Hepatocyte (in vitro differentiated cells): ENCODE measurements around the gene CDK18. TPM values are rescaled to one million over a fixed set of nuclear protein-coding genes. Genes with fewer than 3 reads are reported as not detected.

Source experiments
- DNase-seq: peaks from one replicate; pipeline ENCODE4 v3.0.0-alpha.2; 2016; ENCODE audit warnings: low spot score
- H2AFZ ChIP-seq: fragments of 200-600 bp; sonication (generic); 2 replicates; pipeline ENCODE4 v1.6.0; 2016; ENCODE audit warnings: antibody characterized with exemption, mild to moderate bottlenecking
- H3K27ac ChIP-seq: fragments of 200-600 bp; sonication (generic); 2 replicates; pipeline ENCODE4 v1.5.1; 2016; ENCODE audit warnings: mild to moderate bottlenecking
- H3K27me3 ChIP-seq: fragments of 200-600 bp; sonication (generic); 2 replicates; pipeline ENCODE4 v1.6.1; 2016
- H3K36me3 ChIP-seq: fragments of 200-600 bp; sonication (generic); replicated peaks from 2 replicates; pipeline ENCODE4 v1.5.1; 2016; ENCODE audit warnings: low read depth; ENCODE audit not compliant: insufficient read depth
- H3K4me1 ChIP-seq: fragments of 200-600 bp; sonication (generic); 2 replicates; pipeline ENCODE4 v1.5.1; 2016; ENCODE audit warnings: mild to moderate bottlenecking, moderate library complexity; ENCODE audit not compliant: insufficient read depth
- H3K4me2 ChIP-seq: fragments of 200-600 bp; sonication (generic); 2 replicates; pipeline ENCODE4 v1.6.0; 2016
- H3K4me3 ChIP-seq: fragments of 200-600 bp; sonication (generic); 2 replicates; pipeline ENCODE4 v1.5.1; 2016; ENCODE audit warnings: mild to moderate bottlenecking
- H3K79me2 ChIP-seq: fragments of 200-600 bp; sonication (generic); 2 replicates; pipeline ENCODE4 v1.6.0; 2017; ENCODE audit warnings: mild to moderate bottlenecking
- H3K9me2 ChIP-seq: fragments of 200-600 bp; sonication (generic); replicated peaks from 2 replicates; pipeline ENCODE4 v1.6.0; 2017; ENCODE audit warnings: mild to moderate bottlenecking; ENCODE audit not compliant: insufficient read depth
- H3K9me3 ChIP-seq: fragments of 200-600 bp; sonication (generic); 2 replicates; pipeline ENCODE4 v1.5.1; 2016; ENCODE audit warnings: low read depth, mild to moderate bottlenecking
- H4K20me1 ChIP-seq: fragments of 200-600 bp; sonication (generic); 2 replicates; pipeline ENCODE4 v1.6.0; 2016; ENCODE audit warnings: mild to moderate bottlenecking; ENCODE audit not compliant: insufficient read depth, poor library complexity, severe bottlenecking
- EZH2 ChIP-seq: fragments of 200-600 bp; sonication (generic); IDR thresholded peaks from 2 replicates; pipeline ENCODE4 v1.6.1; 2016; ENCODE audit warnings: antibody characterized with exemption, mild to moderate bottlenecking, borderline replicate concordance
- EZH2phosphoT487 ChIP-seq: fragments of 200-600 bp; sonication (generic); IDR thresholded peaks from one replicate; pipeline ENCODE4 v1.6.1; 2018; ENCODE audit warnings: antibody characterized with exemption, mild to moderate bottlenecking, low read depth, moderate library complexity; ENCODE audit not compliant: unreplicated experiment, severe bottlenecking
- WGBS: methylation state at CpG from one replicate; pipeline ENCODE4 v1.1.6; 2016; ENCODE audit warnings: low lambda C conversion rate; ENCODE audit errors: missing lambda C conversion rate; 5-methylcytosine and 5-hydroxymethylcytosine counted together
- polyA plus RNA-seq: library from polyadenylated mRNA; unstranded; fragments of >200 nt; fragmentation: Nextera tagmentation; extraction: Ambion mirVana; gene quantifications from 2 replicates; pipeline ENCODE4 v1.2.1, GENCODE V29; 2016
- total RNA-seq: library from RNA; depleted of rRNA; stranded (reverse); fragments of >200 nt; gene quantifications from 2 replicates; pipeline ENCODE4 v1.2.3, GENCODE V29; 2014
- TF ChIP-seq, protein P1 (sequence below): fragments of 200-600 bp; sonication (generic); IDR thresholded peaks from 2 replicates; pipeline ENCODE4 v1.5.1; 2016; ENCODE audit warnings: antibody characterized with exemption, mild to moderate bottlenecking; ENCODE audit not compliant: poor library complexity

Gene CDK18
- total and polyA plus RNA-seq, 2 experiments from 2014 or later: 8.0 to 16.7 TPM

DNA sequence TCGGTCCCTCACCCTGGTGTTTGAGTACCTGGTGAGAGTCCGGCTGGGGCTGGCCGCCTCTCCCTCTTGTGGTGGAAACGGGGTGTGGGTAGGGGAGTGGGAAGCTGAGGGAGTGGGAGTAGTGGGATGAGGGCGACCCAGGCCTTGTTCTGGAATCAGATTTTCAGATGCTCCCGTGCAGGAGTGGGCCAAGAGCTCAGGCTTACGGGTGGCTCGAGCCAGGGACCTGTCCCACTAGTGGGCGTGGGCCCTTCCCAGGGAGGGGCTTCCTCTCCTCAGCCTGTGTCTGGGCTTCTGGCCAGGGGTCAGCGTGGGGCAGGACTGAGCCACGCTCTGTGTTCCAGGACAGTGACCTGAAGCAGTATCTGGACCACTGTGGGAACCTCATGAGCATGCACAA lies 22.0 kb downstream of the CDK18 start:
- no peaks in the 10 kb centered on the region for H3K4me1 ChIP-seq
- H3K4me2 ChIP-seq: no peak overlapping the region
- 86% methylated on average over 11 of the region's 11 CpGs for WGBS
- DNase-seq: no peak
- H3K36me3 ChIP-seq: no peaks in the 10 kb centered on the region
- no peaks in the 10 kb centered on the region for H3K27me3 ChIP-seq
- H3K27ac ChIP-seq: no peak overlapping the region
- H3K9me3 ChIP-seq: no peaks in the 10 kb centered on the region
- H3K9me2 ChIP-seq: no peaks in the 10 kb centered on the region
- H3K4me3 ChIP-seq: no peak overlapping the region
- no peak overlapping the region for H2AFZ ChIP-seq
- TF ChIP-seq EZH2: no peak
- no peak for TF ChIP-seq EZH2phosphoT487
- TF ChIP-seq, protein P1, sequence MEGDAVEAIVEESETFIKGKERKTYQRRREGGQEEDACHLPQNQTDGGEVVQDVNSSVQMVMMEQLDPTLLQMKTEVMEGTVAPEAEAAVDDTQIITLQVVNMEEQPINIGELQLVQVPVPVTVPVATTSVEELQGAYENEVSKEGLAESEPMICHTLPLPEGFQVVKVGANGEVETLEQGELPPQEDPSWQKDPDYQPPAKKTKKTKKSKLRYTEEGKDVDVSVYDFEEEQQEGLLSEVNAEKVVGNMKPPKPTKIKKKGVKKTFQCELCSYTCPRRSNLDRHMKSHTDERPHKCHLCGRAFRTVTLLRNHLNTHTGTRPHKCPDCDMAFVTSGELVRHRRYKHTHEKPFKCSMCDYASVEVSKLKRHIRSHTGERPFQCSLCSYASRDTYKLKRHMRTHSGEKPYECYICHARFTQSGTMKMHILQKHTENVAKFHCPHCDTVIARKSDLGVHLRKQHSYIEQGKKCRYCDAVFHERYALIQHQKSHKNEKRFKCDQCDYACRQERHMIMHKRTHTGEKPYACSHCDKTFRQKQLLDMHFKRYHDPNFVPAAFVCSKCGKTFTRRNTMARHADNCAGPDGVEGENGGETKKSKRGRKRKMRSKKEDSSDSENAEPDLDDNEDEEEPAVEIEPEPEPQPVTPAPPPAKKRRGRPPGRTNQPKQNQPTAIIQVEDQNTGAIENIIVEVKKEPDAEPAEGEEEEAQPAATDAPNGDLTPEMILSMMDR: no peak
- H4K20me1 ChIP-seq: no peaks in the 10 kb centered on the region
- no peaks in the 10 kb centered on the region for H3K79me2 ChIP-seq

DNA sequence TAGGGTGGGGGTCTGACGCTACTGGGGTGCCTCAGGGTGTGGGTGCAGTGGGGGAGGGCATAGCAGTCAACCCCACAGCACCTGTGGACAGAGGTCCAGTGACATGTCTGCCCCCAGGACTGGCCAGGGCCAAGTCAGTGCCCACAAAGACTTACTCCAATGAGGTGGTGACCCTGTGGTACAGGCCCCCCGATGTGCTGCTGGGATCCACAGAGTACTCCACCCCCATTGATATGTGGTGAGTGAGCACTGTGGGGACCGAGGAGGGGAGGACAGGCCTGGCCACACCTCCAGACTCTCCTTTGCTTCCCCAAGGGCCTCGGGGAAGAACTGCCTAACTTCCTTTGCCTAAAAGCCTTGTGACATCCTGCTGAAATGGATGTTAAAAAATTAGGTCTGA lies 23.5 kb downstream of the CDK18 start:
- DNase-seq: no peak
- 65% methylated on average over 4 of the region's 4 CpGs for WGBS
- Histone ChIP-seq H3K27ac (no peak overlapping the region), H3K9me2 (no peaks in the 10 kb centered on the region), H3K4me2 (no peak overlapping the region), H3K79me2 (no peaks in the 10 kb centered on the region), H3K4me1 (no peaks in the 10 kb centered on the region), H3K9me3 (no peaks in the 10 kb centered on the region), H4K20me1 (no peaks in the 10 kb centered on the region), H3K4me3 (no peak overlapping the region), H3K36me3 (no peaks in the 10 kb centered on the region), H3K27me3 (no peaks in the 10 kb centered on the region), H2AFZ (no peak overlapping the region)
- TF ChIP-seq, protein P1: no peak
- TF ChIP-seq EZH2phosphoT487 (no peak), EZH2 (no peak)

DNA sequence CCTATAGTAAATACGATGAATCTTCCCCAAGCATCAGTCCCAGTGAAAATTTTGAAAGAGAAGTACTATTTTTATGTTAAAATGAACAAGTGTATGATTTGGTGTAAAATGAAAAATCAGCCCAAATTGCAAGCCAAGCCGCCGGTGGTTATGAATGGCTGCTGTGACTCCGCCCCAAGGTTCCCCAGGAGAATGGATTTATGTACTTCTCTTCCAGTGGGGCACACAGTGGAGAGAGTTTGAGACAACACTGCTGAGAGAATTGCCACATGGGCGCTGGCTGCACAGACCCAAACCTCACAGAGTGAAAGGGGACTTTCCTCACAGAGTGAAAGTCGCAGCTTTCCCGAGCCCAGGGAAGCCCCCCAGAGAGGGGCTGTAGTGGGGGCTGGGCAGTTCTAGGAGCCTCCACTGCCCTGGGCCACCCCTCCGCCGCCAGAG lies 24.0 kb downstream of the CDK18 start:
- H3K4me2 ChIP-seq: peak overlapping the region; percentile 85
- H3K4me3 ChIP-seq: no peak overlapping the region
- no peaks in the 10 kb centered on the region for H3K9me3 ChIP-seq
- no peaks in the 10 kb centered on the region for H3K9me2 ChIP-seq
- no peak overlapping the region for H3K27ac ChIP-seq
- H2AFZ ChIP-seq: no peak overlapping the region
- TF ChIP-seq, protein P1: no peak
- no peak for TF ChIP-seq EZH2
- TF ChIP-seq EZH2phosphoT487: no peak
- H4K20me1 ChIP-seq: no peaks in the 10 kb centered on the region
- H3K79me2 ChIP-seq: no peaks in the 10 kb centered on the region
- no peaks in the 10 kb centered on the region for H3K36me3 ChIP-seq
- 60% methylated on average over 9 of the region's 9 CpGs for WGBS
- H3K27me3 ChIP-seq: no peaks in the 10 kb centered on the region
- DNase-seq: no peak
- no peaks in the 10 kb centered on the region for H3K4me1 ChIP-seq
